WTC11 (cell line): ENCODE data around the gene SORCS2. TPM values are rescaled to one million over a fixed set of nuclear protein-coding genes. Genes with fewer than 3 reads are reported as not detected.

ENCODE experiments used
- ATAC-seq: fragments of 200-7000 bp; cut with Tn5 transposase; 2 replicates; pipeline ENCODE4 v1.10.0; 2021; ENCODE audit warnings: mild to moderate bottlenecking, moderate library complexity
- CTCF ChIA-PET: fragments of 300-600 bp; sonication (Branson Sonifier 250); formaldehyde crosslinking; loops from one replicate; lab custom pipeline; 2021; ENCODE audit warnings: antibody characterized with exemption; lab: Charles Lee
- POLR2A ChIA-PET: fragments of 350-600 bp; sonication (Branson Sonifier 250); formaldehyde crosslinking; loops from one replicate; lab custom pipeline; 2021; ENCODE audit warnings: antibody characterized with exemption; lab: Charles Lee
- DNase-seq: peaks from one replicate; pipeline ENCODE4 v3.0.0; 2021; ENCODE audit warnings: low spot score
- H3K27ac Mint-ChIP-seq: 2 replicates; pipeline ENCODE4 v1.8.0; 2021; ENCODE audit warnings: mixed read lengths
- H3K27me3 Mint-ChIP-seq: 2 replicates; pipeline ENCODE4 v1.8.0; 2021; ENCODE audit warnings: low read depth, mild to moderate bottlenecking, moderate library complexity, mixed read lengths
- H3K36me3 Mint-ChIP-seq: 2 replicates; pipeline ENCODE4 v1.8.0; 2021; ENCODE audit warnings: mixed read lengths
- H3K4me1 Mint-ChIP-seq: 2 replicates; pipeline ENCODE4 v1.8.0; 2022; ENCODE audit warnings: mixed read lengths
- H3K4me3 Mint-ChIP-seq: 2 replicates; pipeline ENCODE4 v1.8.0; 2021; ENCODE audit warnings: mild to moderate bottlenecking, moderate library complexity, mixed read lengths
- H3K9me3 Mint-ChIP-seq: 2 replicates; pipeline ENCODE4 v1.8.0; 2021; ENCODE audit warnings: mixed read lengths
- CBFB ChIP-seq: sonication (generic); formaldehyde crosslinking; IDR thresholded peaks from 2 replicates; pipeline ENCODE4 v1.8.1; 2022; ENCODE audit warnings: mild to moderate bottlenecking, low read depth, missing genetic modification reagents
- EMX1 ChIP-seq: fragments of 250-450 bp; sonication (Bioruptor Pico); IDR thresholded peaks from 2 replicates; pipeline ENCODE4 v1.8.0; 2021; ENCODE audit warnings: mild to moderate bottlenecking
- ERG ChIP-seq: fragments of 250-450 bp; sonication (Bioruptor Pico); IDR thresholded peaks from 2 replicates; pipeline ENCODE4 v1.8.0; 2021; ENCODE audit warnings: mild to moderate bottlenecking
- ESRRA ChIP-seq: sonication (generic); formaldehyde crosslinking; IDR thresholded peaks from 2 replicates; pipeline ENCODE4 v1.8.1; 2022; ENCODE audit warnings: mild to moderate bottlenecking, missing genetic modification reagents, borderline replicate concordance
- GABPB1 ChIP-seq: sonication (generic); formaldehyde crosslinking; IDR thresholded peaks from 2 replicates; pipeline ENCODE4 v1.8.1; 2023; ENCODE audit warnings: mild to moderate bottlenecking, missing genetic modification reagents
- GTF2I ChIP-seq: fragments of 250-450 bp; sonication (Bioruptor Pico); conservative IDR thresholded peaks from 2 replicates; pipeline ENCODE4 v1.4.0; 2021; ENCODE audit warnings: mild to moderate bottlenecking
- HMGXB4 ChIP-seq: sonication (generic); formaldehyde crosslinking; IDR thresholded peaks from 2 replicates; pipeline ENCODE4 v1.8.1; 2023; ENCODE audit warnings: mild to moderate bottlenecking, moderate library complexity, missing genetic modification reagents
- IRF2 ChIP-seq: sonication (generic); formaldehyde crosslinking; IDR thresholded peaks from 2 replicates; pipeline ENCODE4 v1.8.0; 2022; ENCODE audit warnings: low read depth, missing genetic modification reagents, borderline replicate concordance
- JUN ChIP-seq: sonication (generic); formaldehyde crosslinking; IDR thresholded peaks from 2 replicates; pipeline ENCODE4 v1.8.0; 2023; ENCODE audit warnings: mild to moderate bottlenecking, missing genetic modification reagents
- MAX ChIP-seq: sonication (generic); formaldehyde crosslinking; IDR thresholded peaks from 2 replicates; pipeline ENCODE4 v1.8.0; 2022; ENCODE audit warnings: mild to moderate bottlenecking, missing genetic modification reagents
- MLX ChIP-seq: sonication (generic); formaldehyde crosslinking; IDR thresholded peaks from 2 replicates; pipeline ENCODE4 v1.8.1; 2023; ENCODE audit warnings: mild to moderate bottlenecking, missing genetic modification reagents, moderate library complexity
- MXD4 ChIP-seq: fragments of 250-450 bp; sonication (Bioruptor Pico); IDR thresholded peaks from 2 replicates; pipeline ENCODE4 v1.8.0; 2021; ENCODE audit warnings: mild to moderate bottlenecking, moderate library complexity, borderline replicate concordance
- NR1H2 ChIP-seq: sonication (generic); formaldehyde crosslinking; IDR thresholded peaks from 2 replicates; pipeline ENCODE4 v1.9.0; 2021; ENCODE audit warnings: mild to moderate bottlenecking, moderate library complexity, missing genetic modification reagents
- ZNF121 ChIP-seq: sonication (generic); formaldehyde crosslinking; IDR thresholded peaks from 2 replicates; pipeline ENCODE4 v1.8.0; 2023; ENCODE audit warnings: missing genetic modification reagents
- ZNF425 ChIP-seq: fragments of 250-450 bp; sonication (Bioruptor Pico); conservative IDR thresholded peaks from 2 replicates; pipeline ENCODE4 v1.9.0; 2021; ENCODE audit warnings: mild to moderate bottlenecking
- ZNF512 ChIP-seq: sonication (generic); formaldehyde crosslinking; IDR thresholded peaks from 2 replicates; pipeline ENCODE4 v1.8.1; 2022; ENCODE audit warnings: missing genetic modification reagents, borderline replicate concordance
- ZNF532 ChIP-seq: fragments of 250-450 bp; sonication (Bioruptor Pico); IDR thresholded peaks from 2 replicates; pipeline ENCODE4 v1.9.0; 2021; ENCODE audit warnings: mild to moderate bottlenecking, borderline replicate concordance
- total RNA-seq: library from RNA; stranded (reverse); gene quantifications from 3 replicates; pipeline ENCODE4 v1.2.3, GENCODE V29; 2021

The SORCS2 gene
- total RNA-seq, 1 experiment from 2014 or later, result 6.6 TPM

- CTCF ChIA-PET, result interaction anchor here (1.2 to 2.5 kb wide), 3 partner anchors 9 to 551 kb away, joined by 3 to 11 read pairs (median 7); no protein-coding TSS in a partner anchor
- no peak overlapping the region for H3K4me3 Mint-ChIP-seq
Measured at GRCh38 chr4:7652451-7652881, 460.1 kb downstream of the SORCS2 start.

GRCh38 chr4:7652906-7653305, 460.6 kb downstream of the SORCS2 start:
- peaks cover 26% of the 10 kb centered on the region for H3K4me1 Mint-ChIP-seq
- TF ChIP-seq GTF2I (CRISPR knock-in tag), result no peak
- TF ChIP-seq MAX (CRISPR knock-in tag), result no peak
- no peak for TF ChIP-seq ZNF532
- no peak for TF ChIP-seq JUN (CRISPR knock-in tag)
- TF ChIP-seq, all 79 proteins: peak for 0
- no peak for DNase-seq
- Mint-ChIP-seq H3K27me3 (no peaks in the 10 kb centered on the region), H3K27ac (no peak overlapping the region), H3K36me3 (no peaks in the 10 kb centered on the region), H3K9me3 (no peaks in the 10 kb centered on the region), H3K4me3 (no peak overlapping the region)
- ChIA-PET POLR2A (no interaction called here), CTCF (no interaction called here)
- no peak for ATAC-seq

More at GRCh38 chr4:7652451-7652881, 460.1 kb downstream of the SORCS2 start:
- H3K9me3 Mint-ChIP-seq, result no peaks in the 10 kb centered on the region
- no peak overlapping the region for H3K27ac Mint-ChIP-seq
- H3K27me3 Mint-ChIP-seq, result no peaks in the 10 kb centered on the region
- H3K36me3 Mint-ChIP-seq, result no peaks in the 10 kb centered on the region
- TF ChIP-seq NR1H2, result no peak
- no peak for TF ChIP-seq MXD4 (CRISPR knock-in tag)
- no peak for TF ChIP-seq EMX1 (CRISPR knock-in tag)
- no peak for TF ChIP-seq CBFB (CRISPR knock-in tag)
- no peak for TF ChIP-seq ESRRA (CRISPR knock-in tag)
- no peak for TF ChIP-seq GABPB1 (CRISPR knock-in tag)
- TF ChIP-seq IRF2 (CRISPR knock-in tag), result no peak
- no peak for TF ChIP-seq HMGXB4 (CRISPR knock-in tag)
- TF ChIP-seq MLX (CRISPR knock-in tag), result no peak
- no peak for TF ChIP-seq ZNF512 (CRISPR knock-in tag)
- no peak for TF ChIP-seq ZNF121 (CRISPR knock-in tag)
- TF ChIP-seq ERG (CRISPR knock-in tag), result no peak
- no peak for TF ChIP-seq ZNF425
- TF ChIP-seq, all 79 proteins: peak for 0
- POLR2A ChIA-PET, result no interaction called here
- H3K4me1 Mint-ChIP-seq, result peaks cover 26% of the 10 kb centered on the region
- no peak for ATAC-seq
- DNase-seq, result no peak
